ENCODE measurements around the gene CHST3.

Gene CHST3

GRCh38 chr10:72061930-72062329, 97.7 kb downstream of the CHST3 start (continued):
- TF ChIP-seq ZFP3 (CRISPR knock-in tag; IDR thresholded peaks at IDR 0.05) (no peak), CSRNP3 (CRISPR knock-in tag; IDR thresholded peaks at IDR 0.05) (no peak), ZNF70 (CRISPR knock-in tag; IDR thresholded peaks at IDR 0.05) (no peak)

GRCh38 chr10:72062382-72062781, 98.2 kb downstream of the CHST3 start:
- ATAC-seq, result no peak
- no peak for TF ChIP-seq ZFP3 (CRISPR knock-in tag; IDR thresholded peaks at IDR 0.05)
- no peak for TF ChIP-seq ZC3H10 (CRISPR knock-in tag; IDR thresholded peaks at IDR 0.05)
- TF ChIP-seq TOX (CRISPR knock-in tag; IDR thresholded peaks at IDR 0.05; ENCODE audit: borderline replicate concordance), result no peak
- TF ChIP-seq ARNTL (CRISPR knock-in tag; IDR thresholded peaks at IDR 0.05; ENCODE audit: borderline replicate concordance, low read depth), result no peak
- no peak for TF ChIP-seq CREB5 (CRISPR knock-in tag; IDR thresholded peaks at IDR 0.05; ENCODE audit: low read depth)
- TF ChIP-seq OSR1 (CRISPR knock-in tag; IDR thresholded peaks at IDR 0.05), result no peak
- no peak for TF ChIP-seq CSDC2 (CRISPR knock-in tag; IDR thresholded peaks at IDR 0.05)
- no peak for TF ChIP-seq RARB (CRISPR knock-in tag; IDR thresholded peaks at IDR 0.05)
- no peak for TF ChIP-seq TSHZ2 (CRISPR knock-in tag; IDR thresholded peaks at IDR 0.05)
- no peak for TF ChIP-seq PPARA (CRISPR knock-in tag; IDR thresholded peaks at IDR 0.05; ENCODE audit: borderline replicate concordance)
- TF ChIP-seq POU6F1 (CRISPR knock-in tag; IDR thresholded peaks at IDR 0.05; ENCODE audit: borderline replicate concordance, low read depth), result no peak
- TF ChIP-seq PATZ1 (CRISPR knock-in tag; IDR thresholded peaks at IDR 0.05; ENCODE audit: borderline replicate concordance), result no peak
- no peak for TF ChIP-seq ESRRG (CRISPR knock-in tag; IDR thresholded peaks at IDR 0.05)
- TF ChIP-seq ZNF565 (CRISPR knock-in tag; conservative IDR thresholded peaks at IDR 0.05; ENCODE audit: low read depth), result no peak
- no peak for TF ChIP-seq BACH2 (CRISPR knock-in tag; IDR thresholded peaks at IDR 0.05; ENCODE audit: borderline replicate concordance)
- TF ChIP-seq CSRNP3 (CRISPR knock-in tag; IDR thresholded peaks at IDR 0.05), result no peak
- TF ChIP-seq ZNF8 (CRISPR knock-in tag; IDR thresholded peaks at IDR 0.05), result no peak
- no peak for TF ChIP-seq ISL1 (CRISPR knock-in tag; IDR thresholded peaks at IDR 0.05)

All from SK-N-SH treated with all-trans-retinoic acid at 6 μM for 48 hours (cell line).